ENCODE data around the gene TFR2. TPM values are rescaled to one million over a fixed set of nuclear protein-coding genes. Genes with fewer than 3 reads are reported as not detected.

Gene TFR2
- total and polyA plus RNA-seq, 9 of the 15 experiments (the other 6 are each of a cell fraction or from before 2014, with no cell fraction given), result 3.8 to 123 (median 51.1) TPM

GRCh38 chr7:100665168-100665726 is 23.9 kb upstream of the TFR2 start:
- CTCF ChIA-PET (ENCODE audit: low intra/inter-chr PET ratio), result no interaction called here
- Histone ChIP-seq H4K20me1 (replicated peaks; ENCODE audit: control insufficient read depth, insufficient read depth, low read length) (no peaks in the 10 kb centered on the region), H3K36me3 (ENCODE audit: control insufficient read depth, insufficient read depth, low read length) (no peaks in the 10 kb centered on the region), H3K9me1 (ENCODE audit: control insufficient read depth, insufficient read depth, low read length) (no peaks in the 10 kb centered on the region), H3K27ac (ENCODE audit: extremely low read depth, low read depth, low read length) (no peak overlapping the region), H3K4me1 (replicated peaks in 1 of 2; ENCODE audit: control insufficient read depth in 2 of 2, insufficient read depth in 2 of 2, low read length in 2 of 2) (peaks cover 0 to 7% of the 10 kb centered on the region in 2 experiments; a peak in 2 of 5 replicates), H3K79me2 (ENCODE audit: control insufficient read depth, insufficient read depth, low read length) (no peaks in the 10 kb centered on the region), H3K27me3 (ENCODE audit: control insufficient read depth in 2 of 2, insufficient read depth in 2 of 2, low read length in 2 of 2) (peaks cover 0 to 6% of the 10 kb centered on the region in 2 experiments; a peak in 1 of 5 replicates), H2AFZ (ENCODE audit: low read depth, low read length) (no peak overlapping the region), H3K4me3 (no peak overlapping the region), H3K9me3 (replicated peaks; ENCODE audit: control insufficient read depth, insufficient read depth, low read depth, low read length) (no peaks in the 10 kb centered on the region), H3K9ac (ENCODE audit: insufficient read depth in 1 of 2, low read depth in 2 of 2, low read length in 2 of 2) (no peak overlapping the region), H3K4me2 (ENCODE audit: insufficient read depth, low read length) (no peak overlapping the region)
- WGBS (ENCODE audit: insufficient coverage, low coverage, missing lambda C conversion rate), result 42% methylated on average over 5 of the region's 5 CpGs
- no peak for FAIRE-seq
- POLR2A ChIA-PET, result interaction anchor here (0.6 to 1.5 kb wide), 4 partner anchors 8 to 35 kb away, joined by 3 to 4 read pairs (median 3); partner anchors contain the start of genes ACTL6B and GNB2
- in situ Hi-C loops (cut with MboI), result no loop called here
- ATAC-seq, result no peak
- DNase-seq (ENCODE audit: extremely low read depth in 1 of 4, low spot score in 3 of 4), result peak in 1 of 4 experiments; percentile 5
- no TSS peak for BruUV-seq (replicated peaks)
- TF ChIP-seq IRF2 (CRISPR knock-in tag; IDR thresholded peaks at IDR 0.05) (no peak), FOXP1 (CRISPR knock-in tag; IDR thresholded peaks at IDR 0.05) (no peak), HMGN3 (IDR thresholded peaks at IDR 0.05; ENCODE audit: borderline replicate concordance, extremely low read depth, insufficient read length, low read depth, low read length) (no peak), BCOR (IDR thresholded peaks at IDR 0.05) (0 out of 2 replicates have a peak, but pooled peaks have one; percentile 12), THRB (CRISPR knock-in tag; conservative IDR thresholded peaks at IDR 0.05) (no peak), LARP7 (IDR thresholded peaks at IDR 0.05) (0 out of 2 replicates have a peak, but pooled peaks have one; percentile 8), HNRNPH1 (optimal IDR thresholded peaks at IDR 0.05; ENCODE audit: low read depth, low read length) (no peak), ZBTB7A (IDR thresholded peaks at IDR 0.05; ENCODE audit: borderline replicate concordance, control insufficient read depth, low read depth, low read length) (no peak), RHOXF2B (CRISPR knock-in tag; conservative IDR thresholded peaks at IDR 0.05) (no peak), ZNF12 (CRISPR knock-in tag; IDR thresholded peaks at IDR 0.05) (peak; percentile 96), STAT6 (CRISPR knock-in tag; IDR thresholded peaks at IDR 0.05) (no peak), MYBL2 (IDR thresholded peaks at IDR 0.05; ENCODE audit: low read depth) (no peak), MYBL2 (CRISPR knock-in tag; IDR thresholded peaks at IDR 0.05; ENCODE audit: borderline replicate concordance) (no peak)
- intact Hi-C loops (cut with micrococcal nuclease), result no loop called here

Measured in K562 (cell line).